ENCODE measurements around the gene TMTC2.

The TMTC2 gene

GRCh38 chr12:82919388-82920054, 232.8 kb downstream of the TMTC2 start:
- no peak for TF ChIP-seq CTCF (IDR thresholded peaks at IDR 0.05; ENCODE audit: insufficient read depth, low read length, poor library complexity, severe bottlenecking)
- TF ChIP-seq EZH2phosphoT487 (conservative IDR thresholded peaks at IDR 0.05; ENCODE audit: low read length): no peak
- Histone ChIP-seq H3K27ac (ENCODE audit: low read depth, low read length) (no peak overlapping the region), H3F3A (ENCODE audit: insufficient read depth) (no peaks in the 10 kb centered on the region), H3K79me2 (ENCODE audit: insufficient read depth, low read length) (no peaks in the 10 kb centered on the region), H4K20me1 (ENCODE audit: low read depth, low read length) (no peaks in the 10 kb centered on the region), H3K9me3 (ENCODE audit: insufficient read depth, low read length) (no peaks in the 10 kb centered on the region), H2AFZ (ENCODE audit: low read depth, low read length, severe bottlenecking) (no peak overlapping the region), H3K36me3 (ENCODE audit: low read length) (no peaks in the 10 kb centered on the region), H3K9ac (ENCODE audit: low read length) (no peak overlapping the region), H3K4me2 (ENCODE audit: low read depth, low read length, poor library complexity, severe bottlenecking) (no peak overlapping the region), H3K9me2 (replicated peaks; ENCODE audit: insufficient read depth, low read length) (no peaks in the 10 kb centered on the region), H3K27me3 (ENCODE audit: low read length) (no peaks in the 10 kb centered on the region), H3K4me3 (ENCODE audit: insufficient read depth, low read length, poor library complexity, severe bottlenecking) (no peak overlapping the region)

- H3K27me3 ChIP-seq (ENCODE audit: low read length): no peaks in the 10 kb centered on the region
- no peaks in the 10 kb centered on the region for H4K20me1 ChIP-seq (ENCODE audit: low read depth, low read length)
- H3K9me3 ChIP-seq (ENCODE audit: insufficient read depth, low read length): no peaks in the 10 kb centered on the region
- no peak for TF ChIP-seq CTCF (IDR thresholded peaks at IDR 0.05; ENCODE audit: insufficient read depth, low read length, poor library complexity, severe bottlenecking)
- no peak for TF ChIP-seq EZH2phosphoT487 (conservative IDR thresholded peaks at IDR 0.05; ENCODE audit: low read length)
- no peak overlapping the region for H3K9ac ChIP-seq (ENCODE audit: low read length)
- H3K9me2 ChIP-seq (replicated peaks; ENCODE audit: insufficient read depth, low read length): no peaks in the 10 kb centered on the region
- no peaks in the 10 kb centered on the region for H3F3A ChIP-seq (ENCODE audit: insufficient read depth)
- H2AFZ ChIP-seq (ENCODE audit: low read depth, low read length, severe bottlenecking): no peak overlapping the region
- H3K27ac ChIP-seq (ENCODE audit: low read depth, low read length): no peak overlapping the region
- H3K36me3 ChIP-seq (ENCODE audit: low read length): no peaks in the 10 kb centered on the region
- no peak overlapping the region for H3K4me2 ChIP-seq (ENCODE audit: low read depth, low read length, poor library complexity, severe bottlenecking)
- H3K79me2 ChIP-seq (ENCODE audit: insufficient read depth, low read length): no peaks in the 10 kb centered on the region
- no peak overlapping the region for H3K4me3 ChIP-seq (ENCODE audit: insufficient read depth, low read length, poor library complexity, severe bottlenecking)
Measured at GRCh38 chr12:82923935-82924334, 237.2 kb downstream of the TMTC2 start.

GRCh38 chr12:82926630-82927029, 239.9 kb downstream of the TMTC2 start:
- Histone ChIP-seq H4K20me1 (ENCODE audit: low read depth, low read length) (no peaks in the 10 kb centered on the region), H3K9me3 (ENCODE audit: insufficient read depth, low read length) (no peaks in the 10 kb centered on the region), H3K79me2 (ENCODE audit: insufficient read depth, low read length) (no peaks in the 10 kb centered on the region), H2AFZ (ENCODE audit: low read depth, low read length, severe bottlenecking) (no peak overlapping the region), H3F3A (ENCODE audit: insufficient read depth) (no peaks in the 10 kb centered on the region), H3K9me2 (replicated peaks; ENCODE audit: insufficient read depth, low read length) (no peaks in the 10 kb centered on the region), H3K27me3 (ENCODE audit: low read length) (no peaks in the 10 kb centered on the region), H3K9ac (ENCODE audit: low read length) (no peak overlapping the region), H3K4me2 (ENCODE audit: low read depth, low read length, poor library complexity, severe bottlenecking) (no peak overlapping the region), H3K27ac (ENCODE audit: low read depth, low read length) (no peak overlapping the region), H3K4me3 (ENCODE audit: insufficient read depth, low read length, poor library complexity, severe bottlenecking) (no peak overlapping the region), H3K36me3 (ENCODE audit: low read length) (no peaks in the 10 kb centered on the region)
- TF ChIP-seq CTCF (IDR thresholded peaks at IDR 0.05; ENCODE audit: insufficient read depth, low read length, poor library complexity, severe bottlenecking): no peak
- TF ChIP-seq EZH2phosphoT487 (conservative IDR thresholded peaks at IDR 0.05; ENCODE audit: low read length): no peak

Measured in SU-DHL-6 (cell line).